ENCODE results near the gene BHLHE40.

Gene BHLHE40

DNA sequence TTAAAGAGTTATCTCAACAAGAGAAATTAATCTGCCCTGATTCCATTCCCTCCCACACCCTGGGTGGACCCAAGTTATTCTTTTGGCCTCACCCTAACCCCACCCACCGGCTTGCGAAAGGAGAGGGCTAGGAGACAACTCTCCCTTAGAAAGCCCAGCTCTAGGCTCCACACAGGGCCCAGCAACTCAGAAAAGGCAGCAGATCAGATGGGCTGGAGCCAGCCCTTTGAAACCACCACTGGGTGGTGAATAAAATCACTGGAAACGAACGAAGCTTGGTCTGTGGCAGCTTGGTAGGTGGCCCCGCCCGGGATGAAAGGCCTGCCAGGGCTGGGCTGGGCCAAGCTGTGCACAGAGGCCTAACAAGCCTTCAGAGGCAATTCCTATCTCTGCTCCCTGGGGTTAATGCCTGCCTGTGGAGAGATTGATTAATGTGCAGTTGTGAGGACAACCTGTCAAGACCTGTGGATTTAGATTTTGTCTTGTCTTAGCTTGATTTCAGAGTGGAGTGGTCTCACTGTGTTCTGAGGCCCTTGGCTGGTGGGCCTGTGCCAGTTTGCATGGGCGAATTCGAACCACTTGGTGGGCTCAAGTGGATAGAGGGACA is 38.8 kb downstream of the BHLHE40 start:
- peak in 5 of 51 donors; percentile 5 to 23 (median 11) for DNase-seq

DNA sequence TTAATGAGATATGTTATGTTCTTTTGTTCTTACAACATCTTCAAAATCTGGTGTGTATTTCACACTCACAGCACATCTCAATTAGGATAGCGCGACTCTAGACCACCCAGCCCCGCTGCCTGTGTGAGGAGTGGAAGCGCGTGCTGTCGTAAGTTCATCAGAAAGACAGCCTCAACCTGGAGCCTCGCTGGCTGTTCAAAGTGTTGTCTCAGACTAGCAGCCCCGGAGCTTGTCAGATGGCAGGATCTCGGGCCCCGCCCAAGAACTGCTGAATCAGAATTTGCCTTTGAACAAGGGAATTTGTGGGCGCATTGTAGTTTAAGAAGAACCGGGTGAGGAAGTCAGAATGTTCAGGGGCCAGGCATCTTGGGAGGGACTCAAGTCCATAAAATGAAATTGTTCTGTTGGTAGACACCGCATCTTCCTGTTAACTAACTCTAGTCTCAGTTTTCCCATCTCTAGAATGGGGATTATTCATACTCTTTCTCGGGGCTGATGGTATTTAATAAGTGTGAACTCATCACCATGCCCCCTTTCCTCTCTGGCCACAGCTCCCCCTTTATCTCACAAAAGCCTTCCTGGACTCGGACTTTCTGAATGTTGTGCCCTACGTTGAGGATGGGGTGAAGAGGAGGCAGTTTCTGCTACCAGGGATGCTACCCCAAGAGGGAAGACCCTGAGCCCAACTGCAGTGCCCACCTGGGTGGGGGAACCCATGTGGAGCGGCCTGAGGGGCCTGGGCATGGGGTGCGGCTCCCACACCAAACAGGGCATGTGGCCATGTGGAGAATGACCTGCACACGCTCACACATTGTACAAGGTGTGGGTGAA is 40.4 kb downstream of the BHLHE40 start:
- peak in 1 of 51 donors; percentile 11 for DNase-seq

- no peak for DNase-seq
Measured at GRCh38 chr3:5020242-5020722, 41.0 kb downstream of the BHLHE40 start.

DNA sequence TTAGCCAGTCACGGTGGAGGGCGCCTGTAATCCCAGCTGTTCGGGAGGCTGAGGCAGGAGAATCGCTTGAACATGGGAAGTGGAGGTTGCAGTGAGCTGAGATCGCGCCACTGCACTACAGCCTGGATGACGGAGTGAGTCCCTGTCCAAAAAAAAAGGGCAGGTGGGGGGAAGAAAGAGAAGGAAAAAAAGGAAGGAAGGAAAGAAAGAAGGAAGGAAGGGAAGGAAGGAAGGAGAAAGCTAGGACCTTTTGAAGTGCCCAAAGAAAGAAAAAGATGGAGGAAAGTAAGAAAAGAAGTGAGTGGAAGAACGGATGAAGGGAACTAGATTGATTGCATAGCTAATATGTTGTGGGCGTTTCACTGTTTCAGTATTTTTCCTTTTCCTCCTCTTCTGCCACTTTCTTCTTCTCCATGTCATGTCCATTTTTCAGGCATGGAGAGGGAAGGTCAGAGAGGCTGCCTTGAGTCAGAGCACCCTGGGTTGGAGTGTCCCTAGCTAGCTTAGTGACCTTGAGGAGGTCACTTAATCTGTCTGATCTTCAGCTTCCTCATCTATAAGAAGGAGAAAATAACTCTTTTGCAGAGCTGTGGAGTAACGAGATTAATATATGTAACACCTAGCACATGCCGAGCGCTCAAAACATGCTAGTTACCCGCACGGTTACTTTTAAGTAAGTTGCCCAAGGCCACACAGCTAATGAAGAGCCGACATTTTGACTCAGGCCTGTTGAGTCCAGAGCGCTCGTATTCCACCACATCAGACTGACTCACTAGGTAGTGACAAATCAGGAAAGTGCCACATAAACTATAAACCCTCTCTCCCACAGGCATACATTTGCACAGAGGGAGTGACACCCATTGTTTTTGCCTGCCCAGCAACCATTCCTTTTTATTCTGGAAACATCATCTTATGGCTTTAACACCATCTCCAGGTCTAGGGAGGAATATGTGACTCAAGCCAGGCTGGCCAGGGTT is 42.2 kb downstream of the BHLHE40 start:
- DNase-seq, result no peak

DNA sequence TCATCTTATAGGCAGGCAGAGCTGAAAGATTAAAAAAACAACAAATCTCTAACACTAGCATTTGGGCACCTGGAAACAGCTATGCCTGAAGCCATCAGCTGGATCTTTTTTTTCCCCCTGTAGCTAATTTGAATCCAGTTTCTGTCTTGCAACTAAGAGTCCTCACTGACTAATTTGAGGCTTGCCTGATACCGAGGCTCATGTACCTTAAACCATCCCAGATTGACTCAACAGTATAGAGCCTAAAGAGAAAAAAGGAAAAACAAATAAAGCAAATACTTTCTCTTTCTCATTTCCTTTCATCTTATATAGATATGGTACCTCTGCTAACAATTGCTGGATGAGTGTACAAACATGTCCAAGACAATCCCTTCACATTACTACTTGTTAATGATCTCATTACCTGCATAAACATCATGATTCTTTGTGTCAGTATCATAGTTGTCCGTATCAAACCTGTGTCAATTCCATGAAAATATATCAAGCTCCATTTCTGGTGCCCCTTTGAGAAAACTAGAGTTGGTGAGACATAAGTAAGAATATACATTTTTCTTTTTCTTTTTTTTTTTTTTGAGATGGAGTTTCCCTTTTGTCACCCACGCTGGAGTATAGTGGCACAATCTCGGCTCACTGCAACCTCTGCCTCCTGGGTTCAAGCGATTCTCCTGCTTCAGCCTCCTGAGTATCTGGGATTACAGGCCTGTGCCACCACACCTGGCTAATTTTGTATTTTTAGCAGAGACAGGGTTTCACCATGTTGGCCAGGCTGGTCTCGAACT is 43.1 kb downstream of the BHLHE40 start:
- no peak for DNase-seq

GRCh38 chr3:5022966-5023776 is 43.9 kb downstream of the BHLHE40 start:
- peak in 1 of 51 donors; percentile 33 for DNase-seq

- DNase-seq, result no peak
Measured at GRCh38 chr3:5023777-5024346, 44.6 kb downstream of the BHLHE40 start.

- peak in 1 of 51 donors; percentile 47 for DNase-seq
Measured at GRCh38 chr3:5026046-5026362, 46.8 kb downstream of the BHLHE40 start.

DNA sequence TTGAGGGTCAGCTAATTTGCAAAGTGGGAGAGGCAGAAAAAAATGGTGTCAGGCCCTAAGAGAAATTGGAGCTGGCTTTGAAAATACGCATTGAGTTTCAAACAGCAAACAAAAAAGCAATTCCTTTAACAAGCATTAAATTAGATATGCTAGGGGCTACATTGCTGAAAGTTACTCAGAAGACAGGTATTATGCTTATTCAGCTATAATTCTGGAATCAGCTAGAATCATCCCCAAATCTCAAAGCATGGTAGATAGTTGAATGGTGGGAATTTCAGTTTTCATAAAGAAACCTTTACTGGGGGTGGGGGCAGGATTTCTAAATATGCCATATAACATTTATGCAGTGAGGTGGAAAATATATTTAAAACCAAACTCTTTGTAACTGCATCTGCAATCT is 50.5 kb downstream of the BHLHE40 start:
- no peak for DNase-seq

GRCh38 chr3:5030152-5030551 is 50.9 kb downstream of the BHLHE40 start:
- DNase-seq, result no peak

DNA sequence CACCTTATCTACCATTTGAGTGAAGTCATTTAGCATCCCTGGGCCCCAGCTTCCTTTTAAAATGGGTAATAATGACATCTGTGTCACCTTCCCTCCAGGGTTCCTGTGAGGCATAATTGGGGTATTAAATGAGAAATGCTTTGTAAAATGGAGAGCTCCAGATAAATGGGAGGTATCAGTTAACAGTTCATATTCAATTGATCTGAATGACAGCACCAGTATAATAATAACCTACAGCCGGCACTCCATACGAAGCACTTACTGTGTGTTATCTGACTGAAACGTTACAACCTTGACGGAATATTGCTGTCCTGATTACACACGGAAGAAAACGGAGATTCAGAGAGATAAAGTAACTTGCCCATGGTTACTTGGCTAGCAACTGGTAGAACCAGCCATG is 53.6 kb downstream of the BHLHE40 start:
- DNase-seq, result no peak

All from hypothalamus (tissue), 51 donors.